HepG2 (cell line): ENCODE results near the gene NEDD4L. TPM values are rescaled to one million over a fixed set of nuclear protein-coding genes. Genes with fewer than 3 reads are reported as not detected.

Experiments used
- ARNT2 ChIP-seq: sonication (generic); formaldehyde crosslinking; IDR thresholded peaks from 2 replicates; pipeline ENCODE4 v1.8.0; 2022; ENCODE audit warnings: mild to moderate bottlenecking, low read depth, missing genetic modification reagents, moderate library complexity
- CCDC6 ChIP-seq: sonication (generic); formaldehyde crosslinking; IDR thresholded peaks from 2 replicates; pipeline ENCODE4 v1.8.1; 2022; ENCODE audit warnings: mild to moderate bottlenecking, missing genetic modification reagents, moderate library complexity
- GATAD2A ChIP-seq: IDR thresholded peaks from 2 replicates; pipeline ENCODE4 v1.6.1; 2016
- NFKB2 ChIP-seq: sonication (generic); formaldehyde crosslinking; IDR thresholded peaks from 2 replicates; pipeline ENCODE4 v1.4.0; 2020; ENCODE audit warnings: missing genetic modification reagents, borderline replicate concordance
- NR2F1 ChIP-seq, 2 experiments: fragments of 450-650 bp in 1 of 2; formaldehyde crosslinking in 1 of 2; IDR thresholded peaks; 2 replicates each; pipeline versions ENCODE4 v1.5.0 to v1.6.1; 2016 to 2020; ENCODE audit warnings: mild to moderate bottlenecking in 1 of 2, missing compliant biosample characterization in 1 of 2, missing genetic modification reagents in 1 of 2, moderate library complexity in 1 of 2
- SIX1 ChIP-seq: sonication (generic); formaldehyde crosslinking; IDR thresholded peaks from 2 replicates; pipeline ENCODE4 v1.4.0; 2020; ENCODE audit warnings: missing genetic modification reagents, borderline replicate concordance
- SMAD1 ChIP-seq: sonication (generic); formaldehyde crosslinking; IDR thresholded peaks from 2 replicates; pipeline ENCODE4 v1.4.0; 2020; ENCODE audit warnings: missing genetic modification reagents, low read depth, mild to moderate bottlenecking, borderline replicate concordance
- SRSF4 ChIP-seq: fragments of 200-400 bp; formaldehyde crosslinking; IDR thresholded peaks from one replicate; pipeline ENCODE4 v1.6.1; 2018; ENCODE audit warnings: mild to moderate bottlenecking, low read depth, low read length, moderate library complexity; ENCODE audit not compliant: poor library complexity, severe bottlenecking
- ZMYM2 ChIP-seq: sonication (generic); formaldehyde crosslinking; IDR thresholded peaks from 2 replicates; pipeline ENCODE4 v1.8.0; 2022; ENCODE audit warnings: mild to moderate bottlenecking, missing genetic modification reagents
- ZNF777 ChIP-seq: sonication (generic); formaldehyde crosslinking; IDR thresholded peaks from 2 replicates; pipeline ENCODE4 v1.4.0; 2020; ENCODE audit warnings: missing genetic modification reagents
- ZNF839 ChIP-seq: sonication (generic); formaldehyde crosslinking; IDR thresholded peaks from 2 replicates; pipeline ENCODE4 v1.4.0; 2020; ENCODE audit warnings: missing genetic modification reagents, mild to moderate bottlenecking, borderline replicate concordance
- ZNF879 ChIP-seq: sonication (generic); formaldehyde crosslinking; IDR thresholded peaks from 2 replicates; pipeline ENCODE4 v1.8.1; 2023; ENCODE audit warnings: missing genetic modification reagents
- polyA plus RNA-seq, 8 experiments: library from polyadenylated mRNA; depleted of rRNA in 3 of 8; stranded (reverse) in 7 of 8; unstranded in 1 of 8; fragments of >200 nt; fragmentation: Illumina TruSeq in 4 of 8; extraction: Trizol in 4 of 8; gene quantifications; 2 replicates each; pipeline versions ENCODE4 v1.2.1 to v1.2.3, GENCODE V29; 2011 to 2016; ENCODE audit warnings: low read depth in 4 of 8, missing spikeins in 1 of 8, mixed read lengths in 1 of 8; ENCODE audit not compliant: insufficient read depth in 1 of 8
- total RNA-seq, 5 experiments: library from RNA; depleted of rRNA; stranded (reverse); fragments of >200 nt; fragmentation: Illumina TruSeq; extraction: Trizol; gene quantifications; 2 replicates each; pipeline ENCODE4 v1.2.3, GENCODE V29; 2016; ENCODE audit warnings: low read depth in 1 of 5
- TF ChIP-seq, protein P1 (sequence below), 2 experiments: fragments of 450-650 bp in 1 of 2; sonication (generic) in 1 of 2; formaldehyde crosslinking in 1 of 2; IDR thresholded peaks; 2 replicates each; pipeline versions ENCODE4 v1.6.1 to v1.8.0; 2016 to 2022; ENCODE audit warnings: antibody characterized with exemption in 1 of 2, mild to moderate bottlenecking in 1 of 2, missing genetic modification reagents in 1 of 2
- TF ChIP-seq, protein P2 (sequence below): sonication (generic); formaldehyde crosslinking; IDR thresholded peaks from 2 replicates; pipeline ENCODE4 v1.4.0; 2020; ENCODE audit warnings: mild to moderate bottlenecking, missing genetic modification reagents

NEDD4L gene
- total and polyA plus RNA-seq, 2 of the 13 experiments (the other 11 are each of a cell fraction or from before 2014, with no cell fraction given), result 168 to 390 TPM

DNA sequence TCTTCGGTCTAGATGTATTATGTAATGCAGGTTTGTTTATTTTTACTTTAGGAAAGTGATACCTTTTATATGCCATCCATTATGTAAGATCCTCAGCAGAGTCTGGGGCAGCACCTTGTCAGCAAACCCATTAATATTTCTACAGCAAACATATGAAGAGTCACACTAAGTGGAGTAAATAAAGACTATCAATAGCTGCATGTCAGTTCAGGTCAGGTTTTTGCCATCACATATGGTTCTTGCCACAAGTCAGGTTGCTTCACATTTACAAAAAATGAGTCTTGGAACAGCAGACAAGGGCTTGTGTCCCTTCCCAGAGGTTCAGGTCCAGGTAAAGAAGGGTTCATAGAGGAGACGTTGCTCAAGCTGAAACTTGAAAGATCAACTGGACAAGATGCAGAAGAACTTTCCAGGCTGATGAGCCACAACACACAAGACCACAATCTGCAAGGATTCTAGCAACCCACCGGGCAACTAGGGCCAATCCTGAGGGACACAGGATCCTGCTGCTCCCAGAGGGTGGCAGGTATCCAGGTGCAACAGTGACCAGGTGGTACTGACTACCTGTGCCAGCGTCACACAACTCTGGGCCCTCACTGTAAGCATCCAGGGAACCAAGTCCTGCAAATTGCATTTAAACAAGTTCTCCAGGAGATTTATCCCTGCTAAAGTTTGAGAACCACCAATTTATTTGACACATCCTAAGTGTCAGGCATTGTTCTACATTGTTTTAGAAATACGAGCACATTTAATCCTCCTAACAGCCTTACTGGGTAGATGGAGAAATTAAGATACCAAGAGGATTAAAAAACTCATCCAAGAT lies 369.0 kb downstream of the NEDD4L start (continued):
- TF ChIP-seq, protein P1, sequence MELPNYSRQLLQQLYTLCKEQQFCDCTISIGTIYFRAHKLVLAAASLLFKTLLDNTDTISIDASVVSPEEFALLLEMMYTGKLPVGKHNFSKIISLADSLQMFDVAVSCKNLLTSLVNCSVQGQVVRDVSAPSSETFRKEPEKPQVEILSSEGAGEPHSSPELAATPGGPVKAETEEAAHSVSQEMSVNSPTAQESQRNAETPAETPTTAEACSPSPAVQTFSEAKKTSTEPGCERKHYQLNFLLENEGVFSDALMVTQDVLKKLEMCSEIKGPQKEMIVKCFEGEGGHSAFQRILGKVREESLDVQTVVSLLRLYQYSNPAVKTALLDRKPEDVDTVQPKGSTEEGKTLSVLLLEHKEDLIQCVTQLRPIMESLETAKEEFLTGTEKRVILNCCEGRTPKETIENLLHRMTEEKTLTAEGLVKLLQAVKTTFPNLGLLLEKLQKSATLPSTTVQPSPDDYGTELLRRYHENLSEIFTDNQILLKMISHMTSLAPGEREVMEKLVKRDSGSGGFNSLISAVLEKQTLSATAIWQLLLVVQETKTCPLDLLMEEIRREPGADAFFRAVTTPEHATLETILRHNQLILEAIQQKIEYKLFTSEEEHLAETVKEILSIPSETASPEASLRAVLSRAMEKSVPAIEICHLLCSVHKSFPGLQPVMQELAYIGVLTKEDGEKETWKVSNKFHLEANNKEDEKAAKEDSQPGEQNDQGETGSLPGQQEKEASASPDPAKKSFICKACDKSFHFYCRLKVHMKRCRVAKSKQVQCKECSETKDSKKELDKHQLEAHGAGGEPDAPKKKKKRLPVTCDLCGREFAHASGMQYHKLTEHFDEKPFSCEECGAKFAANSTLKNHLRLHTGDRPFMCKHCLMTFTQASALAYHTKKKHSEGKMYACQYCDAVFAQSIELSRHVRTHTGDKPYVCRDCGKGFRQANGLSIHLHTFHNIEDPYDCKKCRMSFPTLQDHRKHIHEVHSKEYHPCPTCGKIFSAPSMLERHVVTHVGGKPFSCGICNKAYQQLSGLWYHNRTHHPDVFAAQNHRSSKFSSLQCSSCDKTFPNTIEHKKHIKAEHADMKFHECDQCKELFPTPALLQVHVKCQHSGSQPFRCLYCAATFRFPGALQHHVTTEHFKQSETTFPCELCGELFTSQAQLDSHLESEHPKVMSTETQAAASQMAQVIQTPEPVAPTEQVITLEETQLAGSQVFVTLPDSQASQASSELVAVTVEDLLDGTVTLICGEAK (IDR thresholded peaks at IDR 0.05), result no peak
- TF ChIP-seq, protein P1 (CRISPR knock-in tag; IDR thresholded peaks at IDR 0.05), result no peak
- TF ChIP-seq CCDC6 (CRISPR knock-in tag) (no peak), SMAD1 (CRISPR knock-in tag) (no peak), NR2F1 (CRISPR knock-in tag; IDR thresholded peaks at IDR 0.05) (no peak), ZNF879 (CRISPR knock-in tag) (no peak), ZNF839 (CRISPR knock-in tag) (no peak), SIX1 (CRISPR knock-in tag) (peak; percentile 59), GATAD2A (peak; percentile 54; the same call in 1 of the 2 replicates), ZMYM2 (CRISPR knock-in tag) (no peak), NFKB2 (CRISPR knock-in tag) (no peak), SRSF4 (peak; percentile 59), ZNF777 (CRISPR knock-in tag) (0 out of 2 replicates have a peak, but pooled peaks have one; percentile 10), ARNT2 (no peak)
- TF ChIP-seq, protein P2, sequence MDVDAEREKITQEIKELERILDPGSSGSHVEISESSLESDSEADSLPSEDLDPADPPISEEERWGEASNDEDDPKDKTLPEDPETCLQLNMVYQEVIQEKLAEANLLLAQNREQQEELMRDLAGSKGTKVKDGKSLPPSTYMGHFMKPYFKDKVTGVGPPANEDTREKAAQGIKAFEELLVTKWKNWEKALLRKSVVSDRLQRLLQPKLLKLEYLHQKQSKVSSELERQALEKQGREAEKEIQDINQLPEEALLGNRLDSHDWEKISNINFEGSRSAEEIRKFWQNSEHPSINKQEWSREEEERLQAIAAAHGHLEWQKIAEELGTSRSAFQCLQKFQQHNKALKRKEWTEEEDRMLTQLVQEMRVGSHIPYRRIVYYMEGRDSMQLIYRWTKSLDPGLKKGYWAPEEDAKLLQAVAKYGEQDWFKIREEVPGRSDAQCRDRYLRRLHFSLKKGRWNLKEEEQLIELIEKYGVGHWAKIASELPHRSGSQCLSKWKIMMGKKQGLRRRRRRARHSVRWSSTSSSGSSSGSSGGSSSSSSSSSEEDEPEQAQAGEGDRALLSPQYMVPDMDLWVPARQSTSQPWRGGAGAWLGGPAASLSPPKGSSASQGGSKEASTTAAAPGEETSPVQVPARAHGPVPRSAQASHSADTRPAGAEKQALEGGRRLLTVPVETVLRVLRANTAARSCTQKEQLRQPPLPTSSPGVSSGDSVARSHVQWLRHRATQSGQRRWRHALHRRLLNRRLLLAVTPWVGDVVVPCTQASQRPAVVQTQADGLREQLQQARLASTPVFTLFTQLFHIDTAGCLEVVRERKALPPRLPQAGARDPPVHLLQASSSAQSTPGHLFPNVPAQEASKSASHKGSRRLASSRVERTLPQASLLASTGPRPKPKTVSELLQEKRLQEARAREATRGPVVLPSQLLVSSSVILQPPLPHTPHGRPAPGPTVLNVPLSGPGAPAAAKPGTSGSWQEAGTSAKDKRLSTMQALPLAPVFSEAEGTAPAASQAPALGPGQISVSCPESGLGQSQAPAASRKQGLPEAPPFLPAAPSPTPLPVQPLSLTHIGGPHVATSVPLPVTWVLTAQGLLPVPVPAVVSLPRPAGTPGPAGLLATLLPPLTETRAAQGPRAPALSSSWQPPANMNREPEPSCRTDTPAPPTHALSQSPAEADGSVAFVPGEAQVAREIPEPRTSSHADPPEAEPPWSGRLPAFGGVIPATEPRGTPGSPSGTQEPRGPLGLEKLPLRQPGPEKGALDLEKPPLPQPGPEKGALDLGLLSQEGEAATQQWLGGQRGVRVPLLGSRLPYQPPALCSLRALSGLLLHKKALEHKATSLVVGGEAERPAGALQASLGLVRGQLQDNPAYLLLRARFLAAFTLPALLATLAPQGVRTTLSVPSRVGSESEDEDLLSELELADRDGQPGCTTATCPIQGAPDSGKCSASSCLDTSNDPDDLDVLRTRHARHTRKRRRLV (CRISPR knock-in tag), result no peak
